Brain microvascular endothelial cell (primary cell): Measurements from ENCODE around the gene AP1M2.

Experiments
- DNase-seq: peaks from one replicate; pipeline ENCODE4 v3.0.0-alpha.2; 2020
- H3K27ac ChIP-seq: fragments of 250-450 bp; sonication (Bioruptor Pico); 2 replicates; pipeline ENCODE4 v1.5.1; 2020; ENCODE audit warnings: mild to moderate bottlenecking, moderate library complexity
- H3K27me3 ChIP-seq: fragments of 250-450 bp; sonication (Bioruptor Pico); replicated peaks from 2 replicates; pipeline ENCODE4 v1.5.1; 2020; ENCODE audit warnings: mild to moderate bottlenecking
- H3K36me3 ChIP-seq: fragments of 250-450 bp; sonication (Bioruptor Pico); replicated peaks from 2 replicates; pipeline ENCODE4 v1.5.1; 2020; ENCODE audit warnings: mild to moderate bottlenecking
- H3K4me3 ChIP-seq: 2 replicates; pipeline ENCODE4 v1.5.1; 2011; ENCODE audit warnings: low read depth, mild to moderate bottlenecking, control low read depth, low read length, moderate library complexity
- in situ Hi-C: cut with HindIII; loops from 2 replicates; pipeline ENCODE4 v1.10.0; 2017; ENCODE audit warnings: low sequenced_read_pairs, low pct_ligation_motif_present
- TF ChIP-seq, protein P1 (sequence below): IDR thresholded peaks from 2 replicates; pipeline ENCODE4 v1.5.1; 2011; ENCODE audit warnings: low read depth, mild to moderate bottlenecking, moderate library complexity, low read length, control low read depth, inconsistent platforms; ENCODE audit errors: missing control alignments

AP1M2 gene

DNA sequence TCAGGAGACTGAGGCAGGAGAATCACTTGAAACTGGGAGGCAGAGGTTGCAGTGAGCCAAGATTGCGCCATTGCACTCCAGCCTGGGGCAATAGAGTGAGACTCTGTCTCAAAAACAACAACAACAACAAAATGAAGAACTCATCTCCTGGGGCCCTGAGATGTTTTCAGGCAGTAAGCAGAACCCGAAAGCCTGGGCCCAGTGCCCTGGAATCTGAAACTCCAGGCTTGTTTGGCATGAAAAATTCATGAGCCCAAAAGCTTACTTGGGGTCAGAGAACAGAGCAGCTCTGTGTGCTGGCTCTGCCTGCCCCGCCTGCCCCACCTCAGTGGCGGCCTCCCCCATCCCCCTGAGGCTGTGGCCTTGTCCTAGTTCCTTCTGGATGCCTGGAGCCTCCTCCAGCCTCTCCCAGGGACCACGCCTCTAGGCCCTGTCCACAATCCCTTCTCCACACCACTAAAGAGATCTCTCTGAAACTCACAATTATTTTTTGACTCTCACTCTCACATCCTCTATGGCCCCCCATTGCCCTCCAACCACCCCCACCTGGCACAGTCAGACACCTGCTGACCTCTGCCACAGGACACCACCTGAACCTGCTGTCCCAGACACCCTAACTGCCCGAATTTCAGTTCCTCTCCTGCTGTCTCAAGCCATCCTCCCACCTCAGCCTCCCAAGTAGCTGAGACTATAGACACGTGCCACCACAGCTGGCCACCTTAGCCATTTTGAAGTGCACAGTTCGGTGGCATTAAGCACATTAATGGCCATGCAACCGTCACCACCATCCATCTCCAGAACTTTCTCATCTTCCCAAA is 6.9 kb upstream of the AP1M2 start:
- Histone ChIP-seq H3K27ac (no peak overlapping the region), H3K36me3 (no peaks in the 10 kb centered on the region), H3K27me3 (no peaks in the 10 kb centered on the region), H3K4me3 (no peak overlapping the region)
- in situ Hi-C loops, result no loop called here
- TF ChIP-seq, protein P1, sequence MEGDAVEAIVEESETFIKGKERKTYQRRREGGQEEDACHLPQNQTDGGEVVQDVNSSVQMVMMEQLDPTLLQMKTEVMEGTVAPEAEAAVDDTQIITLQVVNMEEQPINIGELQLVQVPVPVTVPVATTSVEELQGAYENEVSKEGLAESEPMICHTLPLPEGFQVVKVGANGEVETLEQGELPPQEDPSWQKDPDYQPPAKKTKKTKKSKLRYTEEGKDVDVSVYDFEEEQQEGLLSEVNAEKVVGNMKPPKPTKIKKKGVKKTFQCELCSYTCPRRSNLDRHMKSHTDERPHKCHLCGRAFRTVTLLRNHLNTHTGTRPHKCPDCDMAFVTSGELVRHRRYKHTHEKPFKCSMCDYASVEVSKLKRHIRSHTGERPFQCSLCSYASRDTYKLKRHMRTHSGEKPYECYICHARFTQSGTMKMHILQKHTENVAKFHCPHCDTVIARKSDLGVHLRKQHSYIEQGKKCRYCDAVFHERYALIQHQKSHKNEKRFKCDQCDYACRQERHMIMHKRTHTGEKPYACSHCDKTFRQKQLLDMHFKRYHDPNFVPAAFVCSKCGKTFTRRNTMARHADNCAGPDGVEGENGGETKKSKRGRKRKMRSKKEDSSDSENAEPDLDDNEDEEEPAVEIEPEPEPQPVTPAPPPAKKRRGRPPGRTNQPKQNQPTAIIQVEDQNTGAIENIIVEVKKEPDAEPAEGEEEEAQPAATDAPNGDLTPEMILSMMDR, result no peak
- DNase-seq, result no peak

DNA sequence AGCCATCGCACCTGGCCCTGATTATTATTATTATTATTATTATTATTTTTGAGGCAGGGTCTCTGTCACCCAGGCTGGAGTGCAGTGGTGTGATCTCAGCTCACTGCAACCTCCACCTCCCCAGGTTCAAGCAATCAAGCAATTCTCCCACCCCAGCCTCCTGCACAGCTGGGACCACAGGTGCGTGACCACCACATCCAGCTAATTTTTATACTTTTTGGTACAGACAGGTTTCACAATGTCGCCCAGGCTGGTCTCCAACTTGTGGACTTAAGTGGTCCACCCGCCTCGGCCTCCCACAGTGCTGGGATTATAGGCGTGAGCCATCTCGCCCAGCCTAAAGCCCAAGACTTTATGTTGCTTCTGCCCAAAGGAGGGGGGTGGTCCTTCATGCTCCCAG is 6.0 kb upstream of the AP1M2 start:
- TF ChIP-seq, protein P1, result no peak
- Histone ChIP-seq H3K27ac (no peak overlapping the region), H3K4me3 (no peak overlapping the region), H3K36me3 (no peaks in the 10 kb centered on the region), H3K27me3 (no peaks in the 10 kb centered on the region)
- in situ Hi-C loops, result no loop called here
- no peak for DNase-seq

- Histone ChIP-seq H3K27ac (no peak overlapping the region), H3K36me3 (no peaks in the 10 kb centered on the region), H3K27me3 (peaks cover 12% of the 10 kb centered on the region), H3K4me3 (no peak overlapping the region)
- TF ChIP-seq, protein P1, result no peak
- no peak for DNase-seq
- in situ Hi-C loops, result no loop called here
These were observed 683 bp upstream of the AP1M2 start for GRCh38 chr19:10587839-10588150.

- TF ChIP-seq, protein P1, result no peak
- in situ Hi-C loops, result no loop called here
- Histone ChIP-seq H3K27me3 (peaks cover 12% of the 10 kb centered on the region), H3K36me3 (no peaks in the 10 kb centered on the region), H3K4me3 (no peak overlapping the region), H3K27ac (no peak overlapping the region)
- no peak for DNase-seq
These were observed 716 bp downstream of the AP1M2 start for GRCh38 chr19:10586396-10586795.

DNA sequence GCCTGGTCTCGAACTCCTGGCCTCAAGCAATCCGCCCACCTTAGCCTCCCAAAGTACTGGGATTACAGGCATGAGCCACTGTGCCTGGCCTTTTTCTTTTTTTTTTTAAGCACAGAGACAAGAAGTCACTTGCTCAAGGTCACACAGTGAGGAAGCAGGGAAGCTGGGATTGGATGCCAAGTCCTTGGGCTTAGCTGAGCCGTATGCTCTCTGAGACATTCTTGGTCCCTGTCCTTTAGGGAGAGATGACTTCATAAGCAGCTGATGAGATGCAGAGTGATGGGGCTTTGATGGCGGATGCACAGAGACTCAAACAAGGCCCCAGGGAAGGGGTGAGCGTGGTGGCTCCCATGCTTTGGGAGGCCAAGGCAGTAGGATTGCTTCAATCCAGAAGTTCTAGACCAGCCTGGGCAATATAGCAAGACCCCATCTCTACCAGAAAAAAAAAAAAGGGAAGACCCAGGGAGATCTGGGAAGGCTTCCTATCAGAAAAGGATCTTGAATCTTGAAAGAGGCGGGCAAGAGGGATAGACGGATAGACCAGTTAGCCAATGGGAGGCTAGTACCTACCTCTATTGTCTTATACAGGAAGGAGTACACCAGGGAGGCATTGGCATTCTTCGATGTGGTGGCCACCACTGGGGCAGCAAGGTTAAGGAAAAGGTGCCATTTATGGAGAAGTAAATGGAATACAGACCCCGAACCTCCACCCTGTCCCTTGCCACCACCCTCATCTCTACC is 3.9 kb downstream of the AP1M2 start:
- Histone ChIP-seq H3K36me3 (no peaks in the 10 kb centered on the region), H3K27ac (no peak overlapping the region), H3K4me3 (no peak overlapping the region), H3K27me3 (peaks cover 12% of the 10 kb centered on the region)
- TF ChIP-seq, protein P1, result no peak
- in situ Hi-C loops, result no loop called here
- DNase-seq, result no peak
